ENCODE measurements around the gene TDRD10. TPM values are rescaled to one million over a fixed set of nuclear protein-coding genes. Genes with fewer than 3 reads are reported as not detected.

TDRD10 gene
- total RNA-seq, 1 donor from 2014 or later: not detected

DNA sequence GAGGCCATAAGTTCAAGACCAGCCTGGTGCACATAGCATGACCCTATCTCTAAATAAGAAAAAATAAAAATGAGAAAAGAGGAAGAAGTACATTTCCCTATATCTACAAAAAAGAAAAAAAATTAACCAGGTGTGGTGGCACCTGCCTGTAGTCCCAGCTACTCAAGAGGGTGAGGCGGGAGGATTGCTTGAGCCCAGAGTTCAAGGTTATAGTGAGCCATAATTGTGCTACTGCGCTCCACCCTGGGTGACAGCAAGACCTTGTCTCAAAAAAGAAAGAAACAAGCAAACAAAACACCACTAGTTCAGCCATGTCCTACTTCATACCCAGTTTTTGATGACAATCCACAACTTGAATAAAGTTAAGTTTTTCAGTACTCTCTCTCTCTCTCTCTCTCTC lies 30.7 kb upstream of the TDRD10 start:
- Mint-ChIP-seq H3K27ac (ENCODE audit: unreplicated experiment) (no peak overlapping the region), H3K27me3 (ENCODE audit: low read depth, unreplicated experiment) (peaks cover 10% of the 10 kb centered on the region)
- no peak for FAIRE-seq

DNA sequence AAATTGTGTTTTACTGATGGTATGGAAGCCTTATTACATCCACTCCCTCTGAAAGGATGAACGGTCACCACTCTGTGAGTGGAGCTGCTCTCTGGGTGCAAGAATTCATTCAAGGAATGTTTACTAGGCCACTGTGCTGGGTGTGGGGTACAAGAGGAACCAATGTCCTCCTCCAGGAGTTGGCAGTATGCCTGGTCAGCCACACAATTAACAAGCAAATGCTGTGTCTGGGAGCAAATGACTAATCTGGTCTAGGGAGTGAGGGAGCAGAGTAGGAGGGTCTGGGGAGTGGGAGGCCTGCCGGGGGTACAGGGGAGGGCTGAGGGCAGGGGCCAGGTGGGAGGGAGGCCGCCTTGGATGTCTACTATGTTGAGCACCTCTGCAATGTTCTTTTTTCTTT lies 27.2 kb upstream of the TDRD10 start:
- no peak overlapping the region for H3K27ac ChIP-seq (ENCODE audit: low read depth, low read length)
- H2AFZ ChIP-seq (ENCODE audit: low read depth, low read length): no peak overlapping the region
- H3K27me3 ChIP-seq (ENCODE audit: insufficient read depth, low read length): no peaks in the 10 kb centered on the region
- no peaks in the 10 kb centered on the region for H3K36me3 ChIP-seq (ENCODE audit: insufficient read depth, low read length)
- Mint-ChIP-seq H3K4me1 (ENCODE audit: low read depth, unreplicated experiment) (peaks cover 4% of the 10 kb centered on the region), H3K9me3 (ENCODE audit: unreplicated experiment) (no peaks in the 10 kb centered on the region), H3K27me3 (ENCODE audit: low read depth, unreplicated experiment) (peaks cover 3% of the 10 kb centered on the region), H3K27ac (ENCODE audit: unreplicated experiment) (peak overlapping the region; percentile 41), H3K36me3 (ENCODE audit: low read depth, unreplicated experiment) (no peaks in the 10 kb centered on the region), H3K4me3 (ENCODE audit: unreplicated experiment) (no peak overlapping the region)
- H3K4me3 ChIP-seq (ENCODE audit: insufficient read depth, low read depth, low read length): no peak overlapping the region
- FAIRE-seq: no peak
- peak; percentile 91 for DNase-seq (ENCODE audit: low read depth)
- H4K20me1 ChIP-seq (ENCODE audit: insufficient read depth, low read length): no peaks in the 10 kb centered on the region
- peaks cover 6% of the 10 kb centered on the region for H3K4me1 ChIP-seq (ENCODE audit: insufficient read depth, low read length)
- no peaks in the 10 kb centered on the region for H3K79me2 ChIP-seq (ENCODE audit: insufficient read depth, low read length)
- no peaks in the 10 kb centered on the region for H3K9me3 ChIP-seq (ENCODE audit: insufficient read depth, low read depth, low read length)
- no peak for TF ChIP-seq EZH2 (IDR thresholded peaks at IDR 0.05; ENCODE audit: insufficient read depth, low read length)
- TF ChIP-seq, protein P1, sequence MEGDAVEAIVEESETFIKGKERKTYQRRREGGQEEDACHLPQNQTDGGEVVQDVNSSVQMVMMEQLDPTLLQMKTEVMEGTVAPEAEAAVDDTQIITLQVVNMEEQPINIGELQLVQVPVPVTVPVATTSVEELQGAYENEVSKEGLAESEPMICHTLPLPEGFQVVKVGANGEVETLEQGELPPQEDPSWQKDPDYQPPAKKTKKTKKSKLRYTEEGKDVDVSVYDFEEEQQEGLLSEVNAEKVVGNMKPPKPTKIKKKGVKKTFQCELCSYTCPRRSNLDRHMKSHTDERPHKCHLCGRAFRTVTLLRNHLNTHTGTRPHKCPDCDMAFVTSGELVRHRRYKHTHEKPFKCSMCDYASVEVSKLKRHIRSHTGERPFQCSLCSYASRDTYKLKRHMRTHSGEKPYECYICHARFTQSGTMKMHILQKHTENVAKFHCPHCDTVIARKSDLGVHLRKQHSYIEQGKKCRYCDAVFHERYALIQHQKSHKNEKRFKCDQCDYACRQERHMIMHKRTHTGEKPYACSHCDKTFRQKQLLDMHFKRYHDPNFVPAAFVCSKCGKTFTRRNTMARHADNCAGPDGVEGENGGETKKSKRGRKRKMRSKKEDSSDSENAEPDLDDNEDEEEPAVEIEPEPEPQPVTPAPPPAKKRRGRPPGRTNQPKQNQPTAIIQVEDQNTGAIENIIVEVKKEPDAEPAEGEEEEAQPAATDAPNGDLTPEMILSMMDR (IDR thresholded peaks at IDR 0.05; ENCODE audit: insufficient read depth, low read depth, low read length): no peak
- H3K4me2 ChIP-seq (ENCODE audit: low read length): peak overlapping the region; percentile 25
- no peak overlapping the region for H3K9ac ChIP-seq (ENCODE audit: low read length)

More for the DNA sequence above, 30.7 kb upstream of the TDRD10 start:
- no peaks in the 10 kb centered on the region for H3K27me3 ChIP-seq (ENCODE audit: insufficient read depth, low read length)
- H3K4me2 ChIP-seq (ENCODE audit: low read length): no peak overlapping the region
- no peak overlapping the region for H3K4me3 ChIP-seq (ENCODE audit: insufficient read depth, low read depth, low read length)
- H3K4me3 Mint-ChIP-seq (ENCODE audit: unreplicated experiment): no peak overlapping the region
- H3K9me3 Mint-ChIP-seq (ENCODE audit: unreplicated experiment): no peaks in the 10 kb centered on the region
- H3K9ac ChIP-seq (ENCODE audit: low read length): no peak overlapping the region
- H3K36me3 Mint-ChIP-seq (ENCODE audit: low read depth, unreplicated experiment): no peaks in the 10 kb centered on the region
- H3K79me2 ChIP-seq (ENCODE audit: insufficient read depth, low read length): no peaks in the 10 kb centered on the region
- no peak overlapping the region for H3K27ac ChIP-seq (ENCODE audit: low read depth, low read length)
- DNase-seq (ENCODE audit: low read depth): no peak
- H4K20me1 ChIP-seq (ENCODE audit: insufficient read depth, low read length): no peaks in the 10 kb centered on the region
- no peaks in the 10 kb centered on the region for H3K9me3 ChIP-seq (ENCODE audit: insufficient read depth, low read depth, low read length)
- TF ChIP-seq, protein P1 (IDR thresholded peaks at IDR 0.05; ENCODE audit: insufficient read depth, low read depth, low read length): no peak
- no peak for TF ChIP-seq EZH2 (IDR thresholded peaks at IDR 0.05; ENCODE audit: insufficient read depth, low read length)
- no peak overlapping the region for H2AFZ ChIP-seq (ENCODE audit: low read depth, low read length)
- H3K4me1 ChIP-seq (ENCODE audit: insufficient read depth, low read length): peaks cover 6% of the 10 kb centered on the region
- H3K36me3 ChIP-seq (ENCODE audit: insufficient read depth, low read length): no peaks in the 10 kb centered on the region
- peaks cover 7% of the 10 kb centered on the region for H3K4me1 Mint-ChIP-seq (ENCODE audit: low read depth, unreplicated experiment)

DNA sequence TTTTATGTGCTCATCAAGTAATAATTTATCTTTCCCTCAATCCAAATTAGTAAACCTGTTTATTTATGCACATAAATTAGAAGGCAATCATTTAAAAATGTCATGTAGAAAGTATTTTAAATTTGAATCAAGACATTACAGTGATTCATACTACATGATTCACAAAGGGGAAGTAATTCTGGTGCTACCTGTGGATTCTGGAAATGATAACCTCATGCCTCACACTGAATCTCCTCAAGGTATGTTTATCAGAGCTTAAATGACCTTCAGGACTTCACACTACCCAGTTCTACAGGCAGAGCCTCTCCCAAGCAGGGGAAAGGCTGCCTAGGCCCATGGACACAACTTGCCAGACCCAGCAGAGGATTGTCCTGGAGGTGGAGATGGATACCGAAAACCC lies 25.2 kb upstream of the TDRD10 start:
- no peak overlapping the region for H3K27ac ChIP-seq (ENCODE audit: low read depth, low read length)
- Mint-ChIP-seq H3K27ac (ENCODE audit: unreplicated experiment) (no peak overlapping the region), H3K27me3 (ENCODE audit: low read depth, unreplicated experiment) (peaks cover 3% of the 10 kb centered on the region), H3K36me3 (ENCODE audit: low read depth, unreplicated experiment) (no peaks in the 10 kb centered on the region), H3K4me3 (ENCODE audit: unreplicated experiment) (no peak overlapping the region), H3K9me3 (ENCODE audit: unreplicated experiment) (no peaks in the 10 kb centered on the region), H3K4me1 (ENCODE audit: low read depth, unreplicated experiment) (peaks cover 5% of the 10 kb centered on the region)
- H4K20me1 ChIP-seq (ENCODE audit: insufficient read depth, low read length): no peaks in the 10 kb centered on the region
- no peak overlapping the region for H2AFZ ChIP-seq (ENCODE audit: low read depth, low read length)
- DNase-seq (ENCODE audit: low read depth) (no peak), FAIRE-seq (no peak)
- no peak overlapping the region for H3K9ac ChIP-seq (ENCODE audit: low read length)
- TF ChIP-seq EZH2 (IDR thresholded peaks at IDR 0.05; ENCODE audit: insufficient read depth, low read length): no peak
- TF ChIP-seq, protein P1 (IDR thresholded peaks at IDR 0.05; ENCODE audit: insufficient read depth, low read depth, low read length): no peak
- no peak overlapping the region for H3K4me2 ChIP-seq (ENCODE audit: low read length)
- H3K4me1 ChIP-seq (ENCODE audit: insufficient read depth, low read length): peaks cover 6% of the 10 kb centered on the region
- no peak overlapping the region for H3K4me3 ChIP-seq (ENCODE audit: insufficient read depth, low read depth, low read length)
- H3K79me2 ChIP-seq (ENCODE audit: insufficient read depth, low read length): no peaks in the 10 kb centered on the region
- no peaks in the 10 kb centered on the region for H3K36me3 ChIP-seq (ENCODE audit: insufficient read depth, low read length)
- H3K27me3 ChIP-seq (ENCODE audit: insufficient read depth, low read length): no peaks in the 10 kb centered on the region
- H3K9me3 ChIP-seq (ENCODE audit: insufficient read depth, low read depth, low read length): no peaks in the 10 kb centered on the region

Measured in astrocyte (in vitro differentiated cells and primary cell).